Measurements from ENCODE around the gene POLE.

The POLE gene

GRCh38 chr12:132729541-132730320 lies 42.6 kb upstream of the POLE start:
- Histone ChIP-seq H3K9me3 (ENCODE audit: control extremely low read depth in 1 of 5, control insufficient read depth in 4 of 5, insufficient read depth in 2 of 5, low read depth in 1 of 5, low read length in 4 of 5) (no peaks in the 10 kb centered on the region), H3K4me1 (ENCODE audit: control extremely low read depth in 1 of 4, control insufficient read depth in 4 of 4, insufficient read depth in 4 of 4, low read length in 3 of 4) (no peaks in the 10 kb centered on the region), H3K27ac (ENCODE audit: insufficient read depth in 1 of 2, low read depth in 1 of 2, low read length in 2 of 2, poor library complexity in 1 of 2, severe bottlenecking in 2 of 2) (no peak overlapping the region), H3K4me3 (ENCODE audit: control insufficient read depth in 1 of 7, extremely low read depth in 1 of 7, insufficient read depth in 4 of 7, low read depth in 2 of 7, low read length in 6 of 7) (no peak overlapping the region), H3K27me3 (replicated peaks in 2 of 5; ENCODE audit: control insufficient read depth in 4 of 5, insufficient read depth in 5 of 5, low read length in 4 of 5) (no peaks in the 10 kb centered on the region), H3K36me3 (ENCODE audit: control insufficient read depth in 4 of 4, insufficient read depth in 4 of 4, low read length in 3 of 4) (peaks cover 23 to 89% (median 67%) of the 10 kb centered on the region in 4 experiments)
- ChIA-PET POLR2A (no interaction called here), CTCF (interaction anchor here (1.9 kb wide), 1 partner anchor 12 kb away, joined by 5 read pairs; no protein-coding TSS in a partner anchor)
- WGBS (ENCODE audit: insufficient coverage), result 92% methylated on average over 23 of the region's 24 CpGs
- DNase-seq, result peak in 1 of 3 donors; percentile 21

GRCh38 chr12:132728502-132728901 lies 41.4 kb upstream of the POLE start:
- Histone ChIP-seq H3K4me1 (ENCODE audit: control extremely low read depth in 1 of 4, control insufficient read depth in 4 of 4, insufficient read depth in 4 of 4, low read length in 3 of 4) (no peaks in the 10 kb centered on the region), H3K4me3 (ENCODE audit: control insufficient read depth in 1 of 7, extremely low read depth in 1 of 7, insufficient read depth in 4 of 7, low read depth in 2 of 7, low read length in 6 of 7) (no peak overlapping the region), H3K36me3 (ENCODE audit: control insufficient read depth in 4 of 4, insufficient read depth in 4 of 4, low read length in 3 of 4) (peaks cover 25 to 89% (median 65%) of the 10 kb centered on the region in 4 experiments), H3K9me3 (ENCODE audit: control extremely low read depth in 1 of 5, control insufficient read depth in 4 of 5, insufficient read depth in 2 of 5, low read depth in 1 of 5, low read length in 4 of 5) (no peaks in the 10 kb centered on the region), H3K27ac (ENCODE audit: insufficient read depth in 1 of 2, low read depth in 1 of 2, low read length in 2 of 2, poor library complexity in 1 of 2, severe bottlenecking in 2 of 2) (no peak overlapping the region), H3K27me3 (replicated peaks in 2 of 5; ENCODE audit: control insufficient read depth in 4 of 5, insufficient read depth in 5 of 5, low read length in 4 of 5) (no peaks in the 10 kb centered on the region)
- WGBS (ENCODE audit: insufficient coverage), result 96% methylated on average over 6 of the region's 7 CpGs
- DNase-seq, result no peak
- POLR2A ChIA-PET, result no interaction called here
- CTCF ChIA-PET, result no interaction called here

- Histone ChIP-seq H3K27ac (ENCODE audit: insufficient read depth in 1 of 2, low read depth in 1 of 2, low read length in 2 of 2, poor library complexity in 1 of 2, severe bottlenecking in 2 of 2) (no peak overlapping the region), H3K4me1 (ENCODE audit: control extremely low read depth in 1 of 4, control insufficient read depth in 4 of 4, insufficient read depth in 4 of 4, low read length in 3 of 4) (no peaks in the 10 kb centered on the region), H3K4me3 (ENCODE audit: control insufficient read depth in 1 of 7, extremely low read depth in 1 of 7, insufficient read depth in 4 of 7, low read depth in 2 of 7, low read length in 6 of 7) (no peak overlapping the region), H3K36me3 (ENCODE audit: control insufficient read depth in 4 of 4, insufficient read depth in 4 of 4, low read length in 3 of 4) (peaks cover 25 to 92% (median 66%) of the 10 kb centered on the region in 4 experiments), H3K9me3 (ENCODE audit: control extremely low read depth in 1 of 5, control insufficient read depth in 4 of 5, insufficient read depth in 2 of 5, low read depth in 1 of 5, low read length in 4 of 5) (no peaks in the 10 kb centered on the region), H3K27me3 (replicated peaks in 2 of 5; ENCODE audit: control insufficient read depth in 4 of 5, insufficient read depth in 5 of 5, low read length in 4 of 5) (no peaks in the 10 kb centered on the region)
- 93% methylated on average over 37 of the region's 37 CpGs for WGBS (ENCODE audit: insufficient coverage)
- POLR2A ChIA-PET, result no interaction called here
- CTCF ChIA-PET, result interaction anchor here (0.9 kb wide), 1 partner anchor 12 kb away, joined by 3 read pairs; no protein-coding TSS in a partner anchor
- no peak for DNase-seq
These were observed 40.1 kb upstream of the POLE start for GRCh38 chr12:132727091-132727794.

- no peak overlapping the region for H3K4me3 ChIP-seq (ENCODE audit: control insufficient read depth in 1 of 7, extremely low read depth in 1 of 7, insufficient read depth in 4 of 7, low read depth in 2 of 7, low read length in 6 of 7)
- CTCF ChIA-PET, result no interaction called here
- peaks cover 21 to 88% (median 64%) of the 10 kb centered on the region in 4 experiments for H3K36me3 ChIP-seq (ENCODE audit: control insufficient read depth in 4 of 4, insufficient read depth in 4 of 4, low read length in 3 of 4)
- H3K9me3 ChIP-seq (ENCODE audit: control extremely low read depth in 1 of 5, control insufficient read depth in 4 of 5, insufficient read depth in 2 of 5, low read depth in 1 of 5, low read length in 4 of 5), result no peaks in the 10 kb centered on the region
- H3K27me3 ChIP-seq (replicated peaks in 2 of 5; ENCODE audit: control insufficient read depth in 4 of 5, insufficient read depth in 5 of 5, low read length in 4 of 5), result no peaks in the 10 kb centered on the region
- no peak overlapping the region for H3K27ac ChIP-seq (ENCODE audit: insufficient read depth in 1 of 2, low read depth in 1 of 2, low read length in 2 of 2, poor library complexity in 1 of 2, severe bottlenecking in 2 of 2)
- H3K4me1 ChIP-seq (ENCODE audit: control extremely low read depth in 1 of 4, control insufficient read depth in 4 of 4, insufficient read depth in 4 of 4, low read length in 3 of 4), result no peaks in the 10 kb centered on the region
- POLR2A ChIA-PET, result no interaction called here
- WGBS (ENCODE audit: insufficient coverage), result 98% methylated on average over 10 of the region's 12 CpGs
- DNase-seq, result no peak
These were observed 39.2 kb upstream of the POLE start for GRCh38 chr12:132726386-132726785.

- Histone ChIP-seq H3K27ac (ENCODE audit: insufficient read depth in 1 of 2, low read depth in 1 of 2, low read length in 2 of 2, poor library complexity in 1 of 2, severe bottlenecking in 2 of 2) (no peak overlapping the region), H3K27me3 (replicated peaks in 2 of 5; ENCODE audit: control insufficient read depth in 4 of 5, insufficient read depth in 5 of 5, low read length in 4 of 5) (no peaks in the 10 kb centered on the region), H3K9me3 (ENCODE audit: control extremely low read depth in 1 of 5, control insufficient read depth in 4 of 5, insufficient read depth in 2 of 5, low read depth in 1 of 5, low read length in 4 of 5) (no peaks in the 10 kb centered on the region), H3K4me1 (ENCODE audit: control extremely low read depth in 1 of 4, control insufficient read depth in 4 of 4, insufficient read depth in 4 of 4, low read length in 3 of 4) (no peaks in the 10 kb centered on the region), H3K4me3 (ENCODE audit: control insufficient read depth in 1 of 7, extremely low read depth in 1 of 7, insufficient read depth in 4 of 7, low read depth in 2 of 7, low read length in 6 of 7) (no peak overlapping the region), H3K36me3 (ENCODE audit: control insufficient read depth in 4 of 4, insufficient read depth in 4 of 4, low read length in 3 of 4) (peaks cover 24 to 85% (median 62%) of the 10 kb centered on the region in 4 experiments)
- 97% methylated on average over 28 of the region's 30 CpGs for WGBS (ENCODE audit: insufficient coverage)
- POLR2A ChIA-PET, result no interaction called here
- CTCF ChIA-PET, result no interaction called here
- no peak for DNase-seq
These were observed 37.5 kb upstream of the POLE start for GRCh38 chr12:132724506-132725241.

- Histone ChIP-seq H3K4me3 (ENCODE audit: control insufficient read depth in 1 of 7, extremely low read depth in 1 of 7, insufficient read depth in 4 of 7, low read depth in 2 of 7, low read length in 6 of 7) (no peak overlapping the region), H3K27ac (ENCODE audit: insufficient read depth in 1 of 2, low read depth in 1 of 2, low read length in 2 of 2, poor library complexity in 1 of 2, severe bottlenecking in 2 of 2) (no peak overlapping the region), H3K36me3 (ENCODE audit: control insufficient read depth in 4 of 4, insufficient read depth in 4 of 4, low read length in 3 of 4) (peaks cover 24 to 90% (median 70%) of the 10 kb centered on the region in 4 experiments), H3K4me1 (ENCODE audit: control extremely low read depth in 1 of 4, control insufficient read depth in 4 of 4, insufficient read depth in 4 of 4, low read length in 3 of 4) (no peaks in the 10 kb centered on the region), H3K27me3 (replicated peaks in 2 of 5; ENCODE audit: control insufficient read depth in 4 of 5, insufficient read depth in 5 of 5, low read length in 4 of 5) (no peaks in the 10 kb centered on the region), H3K9me3 (ENCODE audit: control extremely low read depth in 1 of 5, control insufficient read depth in 4 of 5, insufficient read depth in 2 of 5, low read depth in 1 of 5, low read length in 4 of 5) (no peaks in the 10 kb centered on the region)
- whole genome bisulfite sequencing (ENCODE audit: insufficient coverage), result 100% methylated on average over 1 of the region's 2 CpGs
- CTCF ChIA-PET, result no interaction called here
- POLR2A ChIA-PET, result no interaction called here
- no peak for DNase-seq
These were observed 36.6 kb upstream of the POLE start for GRCh38 chr12:132723764-132724140.
